ENCODE measurements around the gene BCL2L2. TPM values are rescaled to one million over a fixed set of nuclear protein-coding genes. Genes with fewer than 3 reads are reported as not detected.

The BCL2L2 gene
- total and polyA plus RNA-seq, 10 of the 15 experiments (the other 5 are each of a cell fraction or from before 2014, with no cell fraction given): 1.4 to 14.7 (median 7.1) TPM

DNA sequence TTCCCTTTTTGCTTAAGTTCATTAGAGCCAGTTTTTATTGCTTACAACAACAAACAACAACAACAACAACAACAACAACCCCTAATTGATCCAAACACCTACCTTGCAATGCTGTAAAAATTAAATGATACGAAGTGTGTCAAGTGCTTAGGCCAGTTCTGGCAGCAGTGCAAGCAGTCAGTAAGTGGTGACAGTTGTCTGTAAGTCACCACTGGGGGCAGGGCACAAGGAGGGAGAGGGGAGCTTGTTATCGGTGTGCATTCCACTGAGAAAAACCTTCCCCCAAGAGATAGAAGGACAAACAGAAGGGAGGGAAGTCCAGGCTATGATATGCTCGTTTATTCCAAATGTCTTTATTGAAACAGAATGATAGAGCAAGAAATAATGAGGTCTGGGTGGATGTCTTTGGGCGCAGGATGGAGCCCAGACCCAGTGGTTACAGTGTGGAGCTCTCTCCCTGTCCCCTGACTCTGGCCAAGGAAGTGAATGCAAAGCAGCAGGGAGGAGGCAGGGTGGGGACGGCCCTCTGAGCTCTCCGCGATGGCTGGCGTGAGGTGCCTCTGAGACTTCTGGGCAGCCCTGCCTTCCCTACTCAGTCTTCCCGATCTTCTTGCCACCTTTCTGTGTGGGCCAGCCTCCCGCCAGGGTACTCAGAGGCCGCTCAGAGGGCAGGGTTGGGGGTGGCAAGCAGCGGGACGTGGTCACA lies 39.5 kb downstream of the BCL2L2 start (continued):
- TF ChIP-seq CBX5 (IDR thresholded peaks at IDR 0.05; ENCODE audit: low read depth) (no peak), ZNF687 (IDR thresholded peaks at IDR 0.05) (no peak)
- TF ChIP-seq, protein P1, sequence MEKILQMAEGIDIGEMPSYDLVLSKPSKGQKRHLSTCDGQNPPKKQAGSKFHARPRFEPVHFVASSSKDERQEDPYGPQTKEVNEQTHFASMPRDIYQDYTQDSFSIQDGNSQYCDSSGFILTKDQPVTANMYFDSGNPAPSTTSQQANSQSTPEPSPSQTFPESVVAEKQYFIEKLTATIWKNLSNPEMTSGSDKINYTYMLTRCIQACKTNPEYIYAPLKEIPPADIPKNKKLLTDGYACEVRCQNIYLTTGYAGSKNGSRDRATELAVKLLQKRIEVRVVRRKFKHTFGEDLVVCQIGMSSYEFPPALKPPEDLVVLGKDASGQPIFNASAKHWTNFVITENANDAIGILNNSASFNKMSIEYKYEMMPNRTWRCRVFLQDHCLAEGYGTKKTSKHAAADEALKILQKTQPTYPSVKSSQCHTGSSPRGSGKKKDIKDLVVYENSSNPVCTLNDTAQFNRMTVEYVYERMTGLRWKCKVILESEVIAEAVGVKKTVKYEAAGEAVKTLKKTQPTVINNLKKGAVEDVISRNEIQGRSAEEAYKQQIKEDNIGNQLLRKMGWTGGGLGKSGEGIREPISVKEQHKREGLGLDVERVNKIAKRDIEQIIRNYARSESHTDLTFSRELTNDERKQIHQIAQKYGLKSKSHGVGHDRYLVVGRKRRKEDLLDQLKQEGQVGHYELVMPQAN (conservative IDR thresholded peaks at IDR 0.05): no peak

GRCh38 chr14:23346693-23347405 lies 40.2 kb downstream of the BCL2L2 start:
- no TSS peak for BruUV-seq (replicated peaks)
- Histone ChIP-seq H3K79me2 (ENCODE audit: control insufficient read depth, insufficient read depth, low read length) (no peaks in the 10 kb centered on the region), H4K20me1 (ENCODE audit: control insufficient read depth, insufficient read depth) (no peaks in the 10 kb centered on the region), H3K4me2 (ENCODE audit: control insufficient read depth, insufficient read depth) (no peak overlapping the region), H3K9me3 (replicated peaks; ENCODE audit: control insufficient read depth, insufficient read depth, low read length) (no peaks in the 10 kb centered on the region), H2AFZ (ENCODE audit: control insufficient read depth, low read depth, low read length) (no peak overlapping the region), H3K4me3 (no peak overlapping the region), H3K36me3 (ENCODE audit: control insufficient read depth in 2 of 2, insufficient read depth in 2 of 2, low read length in 1 of 2) (no peaks in the 10 kb centered on the region), H3K27me3 (replicated peaks in 1 of 2; ENCODE audit: control insufficient read depth in 2 of 2, insufficient read depth in 2 of 2, low read length in 1 of 2) (peaks cover 1 to 4% of the 10 kb centered on the region in 2 experiments), H3K27ac (ENCODE audit: control insufficient read depth, insufficient read depth) (no peak overlapping the region), H3K4me1 (ENCODE audit: control insufficient read depth, insufficient read depth, low read length) (no peaks in the 10 kb centered on the region), H3K9ac (ENCODE audit: control insufficient read depth, insufficient read depth, low read length) (no peak overlapping the region)
- ChIA-PET RAD21 (ENCODE audit: unreplicated experiment) (interaction anchor here (1.4 kb wide), 1 partner anchor 19 kb away, joined by 3 read pairs; no protein-coding TSS in a partner anchor), CTCF (no interaction called here), POLR2A (no interaction called here), SMC1A (ENCODE audit: uncharacterized antibody, unreplicated experiment) (no interaction called here)
- no peak for TF ChIP-seq MLLT1 (IDR thresholded peaks at IDR 0.05)
- no peak for TF ChIP-seq IRF4 (IDR thresholded peaks at IDR 0.05; ENCODE audit: low read depth, low read length)
- TF ChIP-seq BMI1 (IDR thresholded peaks at IDR 0.05; ENCODE audit: borderline replicate concordance): no peak
- no peak for TF ChIP-seq RUNX3 (IDR thresholded peaks at IDR 0.05; ENCODE audit: low read length)
- TF ChIP-seq, protein P2, sequence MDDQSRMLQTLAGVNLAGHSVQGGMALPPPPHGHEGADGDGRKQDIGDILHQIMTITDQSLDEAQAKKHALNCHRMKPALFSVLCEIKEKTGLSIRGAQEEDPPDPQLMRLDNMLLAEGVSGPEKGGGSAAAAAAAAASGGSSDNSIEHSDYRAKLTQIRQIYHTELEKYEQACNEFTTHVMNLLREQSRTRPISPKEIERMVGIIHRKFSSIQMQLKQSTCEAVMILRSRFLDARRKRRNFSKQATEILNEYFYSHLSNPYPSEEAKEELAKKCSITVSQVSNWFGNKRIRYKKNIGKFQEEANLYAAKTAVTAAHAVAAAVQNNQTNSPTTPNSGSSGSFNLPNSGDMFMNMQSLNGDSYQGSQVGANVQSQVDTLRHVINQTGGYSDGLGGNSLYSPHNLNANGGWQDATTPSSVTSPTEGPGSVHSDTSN (IDR thresholded peaks at IDR 0.05; ENCODE audit: insufficient replicate concordance, low read depth, low read length): no peak
- TF ChIP-seq SP1 (IDR thresholded peaks at IDR 0.05; ENCODE audit: low read depth, low read length): no peak
- no peak for TF ChIP-seq NFIC (IDR thresholded peaks at IDR 0.05; ENCODE audit: low read depth, low read length)
- no peak for TF ChIP-seq SIN3A (IDR thresholded peaks at IDR 0.05; ENCODE audit: low read depth, low read length)
- TF ChIP-seq BACH1 (IDR thresholded peaks at IDR 0.05; ENCODE audit: borderline replicate concordance): no peak
- no peak for TF ChIP-seq GATAD2B (conservative IDR thresholded peaks at IDR 0.05; ENCODE audit: low read depth)
- FAIRE-seq: no peak
- 47% methylated on average over 26 of the region's 27 CpGs for WGBS (ENCODE audit: insufficient coverage, insufficient replicate concordance, low lambda C conversion rate, missing lambda C conversion rate)
- in situ Hi-C loops (cut with MboI): no loop called here
- no peak for DNase-seq (ENCODE audit: low read depth, low spot score)
- ATAC-seq: no peak
- intact Hi-C loops (cut with micrococcal nuclease; ENCODE audit: unreplicated experiment): no loop called here

Measured in GM12878 (cell line).